Endothelial cell (in vitro differentiated cells): ENCODE results near the gene HBS1L. TPM values are rescaled to one million over a fixed set of nuclear protein-coding genes. Genes with fewer than 3 reads are reported as not detected.

Source experiments
- DNase-seq: peaks from one replicate; pipeline ENCODE4 v3.0.0; 2021; ENCODE audit warnings: low spot score
- H3K27ac Mint-ChIP-seq: one replicate; pipeline ENCODE4 v1.8.0; 2021; ENCODE audit warnings: mixed read lengths, inconsistent platforms; ENCODE audit not compliant: unreplicated experiment
- H3K27me3 Mint-ChIP-seq: one replicate; pipeline ENCODE4 v1.8.0; 2021; ENCODE audit warnings: mild to moderate bottlenecking, moderate library complexity, mixed read lengths, inconsistent platforms; ENCODE audit not compliant: unreplicated experiment
- H3K36me3 Mint-ChIP-seq: one replicate; pipeline ENCODE4 v1.8.0; 2021; ENCODE audit warnings: mild to moderate bottlenecking, low read depth, mixed read lengths, inconsistent platforms; ENCODE audit not compliant: unreplicated experiment
- H3K4me1 Mint-ChIP-seq: one replicate; pipeline ENCODE4 v1.8.0; 2021; ENCODE audit warnings: mild to moderate bottlenecking, mixed read lengths, inconsistent platforms; ENCODE audit not compliant: unreplicated experiment
- H3K4me3 Mint-ChIP-seq: one replicate; pipeline ENCODE4 v1.8.0; 2021; ENCODE audit warnings: mild to moderate bottlenecking, mixed read lengths, inconsistent platforms; ENCODE audit not compliant: unreplicated experiment
- H3K9me3 Mint-ChIP-seq: one replicate; pipeline ENCODE4 v1.8.0; 2021; ENCODE audit warnings: mixed read lengths, inconsistent platforms; ENCODE audit not compliant: unreplicated experiment
- total RNA-seq: library from RNA; stranded (reverse); fragmentation: NEBNext Ultra II Directional; extraction: Animal tissue kit (Norgen Biotek cat#: 25700); gene quantifications from one replicate; pipeline ENCODE4 v1.2.1, GENCODE V29; 2021; ENCODE audit not compliant: unreplicated experiment
- TF ChIP-seq, protein P1 (sequence below): fragments of 200-600 bp; sonication (generic); IDR thresholded peaks from one replicate; pipeline ENCODE4 v1.5.0; 2021; ENCODE audit warnings: antibody characterized with exemption; ENCODE audit not compliant: unreplicated experiment

The HBS1L gene
- total RNA-seq, 1 donor from 2014 or later = 93.3 TPM

DNA sequence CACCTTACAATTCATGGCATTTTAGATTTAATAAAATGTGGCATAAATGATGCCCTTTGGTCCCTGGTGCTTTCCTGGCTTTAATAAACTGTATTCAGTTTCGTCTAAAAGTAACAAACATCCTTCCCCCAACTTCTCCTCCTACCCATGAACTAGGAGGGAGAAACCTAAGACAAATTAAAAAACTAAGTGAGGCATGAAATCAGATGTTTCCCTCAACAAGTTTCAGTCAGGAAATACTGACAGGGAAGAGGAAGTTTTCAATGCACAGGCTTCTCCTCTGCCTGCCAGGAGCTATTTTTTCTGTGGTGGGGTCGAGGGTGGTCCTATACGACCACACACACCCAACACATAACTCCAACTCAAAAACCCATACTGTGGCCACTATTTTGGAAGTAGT is 10.0 kb downstream of the HBS1L start:
- Mint-ChIP-seq H3K9me3 (no peaks in the 10 kb centered on the region), H3K27me3 (peaks cover 3% of the 10 kb centered on the region), H3K27ac (peak overlapping the region; percentile 94), H3K36me3 (peaks cover 11% of the 10 kb centered on the region), H3K4me1 (peaks cover 16% of the 10 kb centered on the region), H3K4me3 (no peak overlapping the region)
- TF ChIP-seq, protein P1, sequence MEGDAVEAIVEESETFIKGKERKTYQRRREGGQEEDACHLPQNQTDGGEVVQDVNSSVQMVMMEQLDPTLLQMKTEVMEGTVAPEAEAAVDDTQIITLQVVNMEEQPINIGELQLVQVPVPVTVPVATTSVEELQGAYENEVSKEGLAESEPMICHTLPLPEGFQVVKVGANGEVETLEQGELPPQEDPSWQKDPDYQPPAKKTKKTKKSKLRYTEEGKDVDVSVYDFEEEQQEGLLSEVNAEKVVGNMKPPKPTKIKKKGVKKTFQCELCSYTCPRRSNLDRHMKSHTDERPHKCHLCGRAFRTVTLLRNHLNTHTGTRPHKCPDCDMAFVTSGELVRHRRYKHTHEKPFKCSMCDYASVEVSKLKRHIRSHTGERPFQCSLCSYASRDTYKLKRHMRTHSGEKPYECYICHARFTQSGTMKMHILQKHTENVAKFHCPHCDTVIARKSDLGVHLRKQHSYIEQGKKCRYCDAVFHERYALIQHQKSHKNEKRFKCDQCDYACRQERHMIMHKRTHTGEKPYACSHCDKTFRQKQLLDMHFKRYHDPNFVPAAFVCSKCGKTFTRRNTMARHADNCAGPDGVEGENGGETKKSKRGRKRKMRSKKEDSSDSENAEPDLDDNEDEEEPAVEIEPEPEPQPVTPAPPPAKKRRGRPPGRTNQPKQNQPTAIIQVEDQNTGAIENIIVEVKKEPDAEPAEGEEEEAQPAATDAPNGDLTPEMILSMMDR = no peak
- no peak for DNase-seq

DNA sequence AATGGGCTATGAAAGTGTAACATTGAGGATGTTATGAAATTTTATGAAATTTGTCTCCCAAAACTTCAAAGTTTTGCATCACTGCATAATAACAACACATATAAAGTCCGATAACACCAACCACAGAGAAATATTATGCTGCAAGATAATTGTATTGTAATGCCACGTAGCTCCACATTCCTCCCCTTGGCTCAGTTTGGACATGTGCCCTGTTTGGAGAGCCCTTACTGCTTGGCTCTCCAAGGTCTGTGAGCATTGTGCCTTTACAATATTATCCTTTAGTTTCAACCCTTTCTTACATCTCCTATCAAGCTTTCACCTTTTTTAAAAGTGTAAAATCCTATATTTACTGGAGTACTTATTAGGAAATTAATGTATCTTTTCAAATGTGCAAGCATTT is 10.8 kb downstream of the HBS1L start:
- Mint-ChIP-seq H3K27ac (no peak overlapping the region), H3K9me3 (no peaks in the 10 kb centered on the region), H3K4me1 (peaks cover 16% of the 10 kb centered on the region), H3K27me3 (peaks cover 3% of the 10 kb centered on the region), H3K36me3 (peaks cover 10% of the 10 kb centered on the region), H3K4me3 (no peak overlapping the region)
- TF ChIP-seq, protein P1 = no peak
- DNase-seq = no peak

GRCh38 chr6:135043364-135043763 is 11.3 kb downstream of the HBS1L start:
- Mint-ChIP-seq H3K27me3 (peaks cover 3% of the 10 kb centered on the region), H3K27ac (no peak overlapping the region), H3K4me3 (no peak overlapping the region), H3K9me3 (no peaks in the 10 kb centered on the region), H3K4me1 (peaks cover 16% of the 10 kb centered on the region), H3K36me3 (peaks cover 7% of the 10 kb centered on the region)
- TF ChIP-seq, protein P1 = no peak
- DNase-seq = no peak

GRCh38 chr6:135038335-135038734 is 16.3 kb downstream of the HBS1L start:
- H3K27ac Mint-ChIP-seq = no peak overlapping the region
- TF ChIP-seq, protein P1 = no peak
- H3K4me3 Mint-ChIP-seq = no peak overlapping the region
- H3K27me3 Mint-ChIP-seq = no peaks in the 10 kb centered on the region
- H3K4me1 Mint-ChIP-seq = peaks cover 1% of the 10 kb centered on the region
- no peaks in the 10 kb centered on the region for H3K9me3 Mint-ChIP-seq
- H3K36me3 Mint-ChIP-seq = peaks cover 3% of the 10 kb centered on the region
- no peak for DNase-seq

DNA sequence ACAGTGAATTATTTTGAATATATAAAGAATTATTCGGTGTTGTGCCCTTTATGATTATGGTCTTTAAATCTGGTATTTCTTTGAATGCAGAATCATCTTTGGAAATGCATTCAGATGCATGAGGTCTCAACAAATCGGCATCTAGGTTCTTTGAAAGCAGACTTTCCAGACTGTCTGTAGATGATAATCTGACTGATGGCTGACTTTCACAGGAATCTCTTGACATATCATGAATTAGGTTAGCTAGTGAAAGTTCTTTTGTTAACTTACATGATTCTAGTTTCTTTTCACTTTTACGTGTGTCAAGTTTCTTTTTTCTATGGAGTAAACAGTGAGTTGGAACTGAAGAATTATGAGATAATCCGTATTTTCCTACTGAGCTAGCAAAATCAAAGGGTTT is 17.1 kb downstream of the HBS1L start:
- TF ChIP-seq, protein P1 = no peak
- no peaks in the 10 kb centered on the region for H3K4me1 Mint-ChIP-seq
- H3K9me3 Mint-ChIP-seq = no peaks in the 10 kb centered on the region
- H3K27ac Mint-ChIP-seq = no peak overlapping the region
- no peaks in the 10 kb centered on the region for H3K27me3 Mint-ChIP-seq
- no peak overlapping the region for H3K4me3 Mint-ChIP-seq
- DNase-seq = no peak
- peaks cover 3% of the 10 kb centered on the region for H3K36me3 Mint-ChIP-seq
